Endothelial cell of umbilical vein (primary cell): ENCODE data around the gene SYNJ2BP. TPM values are rescaled to one million over a fixed set of nuclear protein-coding genes. Genes with fewer than 3 reads are reported as not detected.
"Not testable (repeated sequence)": the region's sequence is repeated elsewhere in the genome, so short reads cannot be mapped to it uniquely, and the experiment has no call there.

ENCODE experiments used
- BruUV-seq: library from RNA; stranded (reverse); fragments of 400-500 nt; replicated peaks from 2 replicates; lab custom pipeline; 2021; lab: Mats Ljungman, UMichigan
- CTCF ChIA-PET: fragments of 300-600, 350-600 bp; sonication (Branson Sonifier 250); formaldehyde crosslinking; loops from one replicate; lab custom pipeline; 2021; ENCODE audit warnings: antibody characterized with exemption, inconsistent platforms; lab: Charles Lee
- POLR2A ChIA-PET: fragments of 300-600, 350-600 bp; sonication (Branson Sonifier 250); formaldehyde crosslinking; loops from one replicate; lab custom pipeline; 2021; ENCODE audit warnings: antibody characterized with exemption, inconsistent platforms; lab: Charles Lee
- DNase-seq: peaks from one replicate; pipeline ENCODE4 v3.0.0-alpha.2; 2011; ENCODE audit warnings: low read depth, low spot score
- FAIRE-seq: peaks from 2 replicates; lab custom pipeline; 2011; peaks lifted over from hg19 to GRCh38; lab: Jason Lieb, UNC
- H2AFZ ChIP-seq: 2 replicates; pipeline ENCODE4 v1.6.0; 2012; ENCODE audit warnings: low read depth, low read length, control low read depth, inconsistent platforms
- H3K27ac ChIP-seq: 2 replicates; pipeline ENCODE4 v1.5.1; 2011; ENCODE audit warnings: low read depth, mild to moderate bottlenecking, control low read depth, low read length, moderate library complexity; ENCODE audit not compliant: insufficient read depth
- H3K27me3 ChIP-seq, 2 experiments: 2 replicates each; pipeline versions ENCODE4 v1.6.0 to v1.6.1; 2011; ENCODE audit warnings: low read length in 2 of 2, mixed read lengths in 1 of 2; ENCODE audit not compliant: control insufficient read depth in 2 of 2, insufficient read depth in 2 of 2
- H3K36me3 ChIP-seq, 2 experiments: 2 replicates in 1 of 2; 3 replicates in 1 of 2; pipeline ENCODE4 v1.5.1; 2011; ENCODE audit warnings: low read length in 2 of 2, mild to moderate bottlenecking in 1 of 2, moderate library complexity in 1 of 2; ENCODE audit not compliant: control insufficient read depth in 2 of 2, insufficient read depth in 2 of 2; ENCODE audit errors: extremely low read depth in 1 of 2
- H3K4me1 ChIP-seq: 3 replicates; pipeline ENCODE4 v1.5.1; 2011; ENCODE audit warnings: mild to moderate bottlenecking, low read length; ENCODE audit not compliant: control insufficient read depth, insufficient read depth; ENCODE audit errors: extremely low read depth
- H3K4me2 ChIP-seq: 2 replicates; pipeline ENCODE4 v1.6.1; 2011; ENCODE audit warnings: low read length, control low read depth, mixed read lengths; ENCODE audit not compliant: insufficient read depth
- H3K4me3 ChIP-seq, 3 experiments: fragments of 200-600 bp in 1 of 3; sonication (generic), shearing (Covaris generic) in 1 of 3; replicated peaks in 1 of 3; 2 replicates each; pipeline ENCODE4 v1.5.1; 2011 to 2016; ENCODE audit warnings: control low read depth in 3 of 3, low read length in 3 of 3, mild to moderate bottlenecking in 2 of 3, inconsistent platforms in 1 of 3, low read depth in 1 of 3, moderate library complexity in 1 of 3; ENCODE audit not compliant: insufficient read depth in 1 of 3
- H3K79me2 ChIP-seq: 2 replicates; pipeline ENCODE4 v1.6.0; 2012; ENCODE audit warnings: low read length, inconsistent platforms; ENCODE audit not compliant: control insufficient read depth, insufficient read depth
- H3K9ac ChIP-seq: replicated peaks from 2 replicates; pipeline ENCODE3; 2011; ENCODE audit warnings: low read length, control low read depth; ENCODE audit not compliant: insufficient read depth; ENCODE audit errors: extremely low read depth
- H3K9me1 ChIP-seq: replicated peaks from 3 replicates; pipeline ENCODE4 v1.6.0; 2011; ENCODE audit warnings: mild to moderate bottlenecking, low read length; ENCODE audit not compliant: control insufficient read depth, insufficient read depth; ENCODE audit errors: extremely low read depth
- H3K9me3 ChIP-seq: replicated peaks from 2 replicates; pipeline ENCODE4 v1.5.1; 2012; ENCODE audit warnings: low read length, inconsistent platforms; ENCODE audit not compliant: control insufficient read depth, insufficient read depth
- H4K20me1 ChIP-seq: replicated peaks from 2 replicates; pipeline ENCODE3; 2011; ENCODE audit warnings: mild to moderate bottlenecking, low read length; ENCODE audit not compliant: control insufficient read depth, insufficient read depth; ENCODE audit errors: extremely low read depth
- EZH2 ChIP-seq: IDR thresholded peaks from 2 replicates; pipeline ENCODE4 v1.6.1; 2012; ENCODE audit warnings: borderline replicate concordance, low read depth, mild to moderate bottlenecking, moderate library complexity, low read length, inconsistent platforms; ENCODE audit not compliant: severe bottlenecking
- FOS ChIP-seq: IDR thresholded peaks from 2 replicates; pipeline ENCODE4 v1.6.1; 2011; ENCODE audit warnings: mild to moderate bottlenecking, low read length, moderate library complexity, borderline replicate concordance; ENCODE audit not compliant: insufficient read depth
- GATA2 ChIP-seq: IDR thresholded peaks from 2 replicates; pipeline ENCODE4 v1.7.0; 2011; ENCODE audit warnings: low read depth, mild to moderate bottlenecking, moderate library complexity, mixed read lengths, low read length; ENCODE audit not compliant: insufficient read length, insufficient read depth
- JUN ChIP-seq: IDR thresholded peaks from 2 replicates; pipeline ENCODE4 v1.6.1; 2011; ENCODE audit warnings: borderline replicate concordance, low read depth; ENCODE audit not compliant: insufficient read length, insufficient read depth
- MYC ChIP-seq: IDR thresholded peaks from one replicate; pipeline ENCODE4 v1.6.1; 2011; ENCODE audit warnings: mild to moderate bottlenecking, low read depth, low read length
- POLR2A ChIP-seq: IDR thresholded peaks from 2 replicates; pipeline ENCODE4 v1.6.1; 2012; ENCODE audit warnings: low read depth, mild to moderate bottlenecking, control low read depth, low read length
- POLR2AphosphoS5 ChIP-seq: IDR thresholded peaks from 2 replicates; pipeline ENCODE4 v1.6.1; 2012; ENCODE audit warnings: low read depth, mild to moderate bottlenecking, control low read depth, low read length, moderate library complexity; ENCODE audit not compliant: insufficient read depth
- dilution Hi-C: fragments of 300-500 bp; cut with MboI; formaldehyde crosslinking; loops from one replicate; pipeline ENCODE4 v1.15.0; 2019; ENCODE audit warnings: low sequenced_read_pairs; ENCODE audit not compliant: extremely low pct_ligation_motif_present
- intact Hi-C: fragments of 100-400 bp; cut with micrococcal nuclease; formaldehyde crosslinking; loops from one replicate; pipeline ENCODE4 v1.10.0; 2022
- polyA plus RNA-seq, 4 experiments: library from polyadenylated mRNA; depleted of rRNA in 3 of 4; stranded (reverse) in 3 of 4; unstranded in 1 of 4; fragments of >200 nt; gene quantifications; 2 replicates each; pipeline versions ENCODE4 v1.2.1 to v1.2.3, GENCODE V29; 2011 to 2012; ENCODE audit warnings: missing spikeins in 1 of 4
- total RNA-seq: library from RNA; stranded (reverse); gene quantifications from 2 replicates; pipeline ENCODE4 v1.2.3, GENCODE V29; 2021
- TF ChIP-seq, protein P1 (sequence below): IDR thresholded peaks from 2 replicates; pipeline ENCODE4 v1.6.1; 2011; ENCODE audit not compliant: insufficient read depth, insufficient read length
- TF ChIP-seq, protein P2 (sequence below), 2 donors: IDR thresholded peaks; 1 replicate in 1 of 2; 2 replicates in 1 of 2; pipeline ENCODE4 v1.5.1; 2011; ENCODE audit warnings: low read length in 2 of 2, mild to moderate bottlenecking in 2 of 2, moderate library complexity in 2 of 2, control low read depth in 1 of 2, inconsistent platforms in 1 of 2, low read depth in 1 of 2; ENCODE audit not compliant: insufficient read depth in 1 of 2; ENCODE audit errors: extremely low read depth in 1 of 2

The SYNJ2BP gene
- total and polyA plus RNA-seq, 2 donors (not counting 3 experiments of a cell fraction or from before 2014, with no cell fraction given): 13.1 to 26.9 TPM

DNA sequence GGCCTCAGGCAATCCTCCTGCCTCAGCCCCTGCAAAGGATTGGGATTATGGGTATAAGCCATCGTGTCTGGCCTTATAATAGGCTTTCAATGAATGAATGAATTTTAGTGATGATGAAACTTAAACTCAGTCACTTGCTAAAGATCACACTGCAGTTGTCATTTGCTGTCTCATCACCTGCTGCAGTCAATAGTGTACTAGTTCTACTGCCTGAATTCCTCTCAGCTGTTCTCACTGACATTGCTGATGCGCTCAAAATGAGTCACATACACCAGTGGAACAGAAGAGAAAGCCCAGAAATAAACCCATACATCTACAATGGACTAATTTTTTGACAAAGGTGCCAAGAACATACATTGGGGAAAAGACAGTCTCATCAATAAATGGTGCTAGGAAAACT lies 5.6 kb upstream of the SYNJ2BP start:
- Histone ChIP-seq H3K36me3 (no peaks in the 10 kb centered on the region), H3K9me3 (no peaks in the 10 kb centered on the region), H3K9me1 (no peaks in the 10 kb centered on the region), H3K79me2 (no peaks in the 10 kb centered on the region), H3K4me3 (no peak overlapping the region), H3K27me3 (no peaks in the 10 kb centered on the region), H3K4me1 (no peaks in the 10 kb centered on the region), H3K4me2 (no peak overlapping the region), H3K27ac (no peak overlapping the region), H3K9ac (no peak overlapping the region), H2AFZ (no peak overlapping the region), H4K20me1 (no peaks in the 10 kb centered on the region)
- no TSS peak for BruUV-seq
- POLR2A ChIA-PET: no interaction called here
- FAIRE-seq (no peak), DNase-seq (no peak)
- CTCF ChIA-PET: no interaction called here
- intact Hi-C loops (no loop called here), dilution Hi-C loops (no loop called here)
- TF ChIP-seq, protein P1, sequence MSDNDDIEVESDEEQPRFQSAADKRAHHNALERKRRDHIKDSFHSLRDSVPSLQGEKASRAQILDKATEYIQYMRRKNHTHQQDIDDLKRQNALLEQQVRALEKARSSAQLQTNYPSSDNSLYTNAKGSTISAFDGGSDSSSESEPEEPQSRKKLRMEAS: no peak
- TF ChIP-seq EZH2 (no peak), GATA2 (no peak), POLR2AphosphoS5 (no peak), FOS (no peak), MYC (no peak), JUN (no peak), POLR2A (no peak)
- TF ChIP-seq, protein P2, sequence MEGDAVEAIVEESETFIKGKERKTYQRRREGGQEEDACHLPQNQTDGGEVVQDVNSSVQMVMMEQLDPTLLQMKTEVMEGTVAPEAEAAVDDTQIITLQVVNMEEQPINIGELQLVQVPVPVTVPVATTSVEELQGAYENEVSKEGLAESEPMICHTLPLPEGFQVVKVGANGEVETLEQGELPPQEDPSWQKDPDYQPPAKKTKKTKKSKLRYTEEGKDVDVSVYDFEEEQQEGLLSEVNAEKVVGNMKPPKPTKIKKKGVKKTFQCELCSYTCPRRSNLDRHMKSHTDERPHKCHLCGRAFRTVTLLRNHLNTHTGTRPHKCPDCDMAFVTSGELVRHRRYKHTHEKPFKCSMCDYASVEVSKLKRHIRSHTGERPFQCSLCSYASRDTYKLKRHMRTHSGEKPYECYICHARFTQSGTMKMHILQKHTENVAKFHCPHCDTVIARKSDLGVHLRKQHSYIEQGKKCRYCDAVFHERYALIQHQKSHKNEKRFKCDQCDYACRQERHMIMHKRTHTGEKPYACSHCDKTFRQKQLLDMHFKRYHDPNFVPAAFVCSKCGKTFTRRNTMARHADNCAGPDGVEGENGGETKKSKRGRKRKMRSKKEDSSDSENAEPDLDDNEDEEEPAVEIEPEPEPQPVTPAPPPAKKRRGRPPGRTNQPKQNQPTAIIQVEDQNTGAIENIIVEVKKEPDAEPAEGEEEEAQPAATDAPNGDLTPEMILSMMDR (IDR thresholded peaks at IDR 0.05; ENCODE audit: extremely low read depth in 1 of 2, insufficient read depth in 1 of 2, low read depth in 1 of 2, low read length in 2 of 2): no peak

DNA sequence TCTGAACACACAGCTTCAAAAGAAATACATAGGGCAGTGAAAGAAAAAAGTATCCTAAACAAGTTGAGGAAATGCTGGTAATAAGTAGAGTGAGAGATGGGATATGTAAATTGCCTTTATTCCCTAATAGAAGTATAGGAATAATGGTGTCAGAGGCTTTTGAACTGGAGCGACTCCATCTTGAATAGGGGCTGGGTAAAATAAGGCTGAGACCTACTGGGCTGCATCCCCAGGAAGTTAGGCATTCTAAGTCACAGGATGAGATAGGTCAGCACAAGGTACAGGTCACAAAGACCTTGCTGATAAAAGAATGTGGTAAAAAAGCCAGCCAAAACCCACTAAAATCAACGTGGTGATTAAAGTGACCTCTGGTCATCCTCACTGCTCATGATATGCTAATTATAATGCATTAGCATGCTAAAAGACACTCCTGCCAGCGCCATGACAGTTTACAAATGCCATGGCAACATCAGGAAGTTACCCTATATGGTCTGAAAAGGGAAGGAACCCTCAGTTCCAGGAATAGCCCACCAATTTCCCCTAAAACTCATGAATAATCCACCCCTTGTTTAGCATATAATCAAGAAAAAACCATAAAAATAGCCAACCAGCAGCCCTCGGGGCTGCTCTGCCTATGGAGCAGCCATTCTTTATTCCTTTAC lies 2.5 kb upstream of the SYNJ2BP start:
- H2AFZ ChIP-seq, CTCF ChIA-PET, H3K9me3 ChIP-seq, DNase-seq, H3K79me2 ChIP-seq, FAIRE-seq, POLR2A ChIA-PET, intact Hi-C loops, H3K4me2 ChIP-seq, H3K4me1 ChIP-seq, dilution Hi-C loops, H3K27me3 ChIP-seq, H3K36me3 ChIP-seq, H3K9ac ChIP-seq, H3K27ac ChIP-seq, H3K4me3 ChIP-seq, H4K20me1 ChIP-seq, BruUV-seq, H3K9me1 ChIP-seq: not testable (repeated sequence)
